MM.1S (cell line): ENCODE data around the gene PCDHA9.

Experiments
- DNase-seq: peaks from one replicate; pipeline ENCODE4 v3.0.0-alpha.2; 2015
- H2AFZ ChIP-seq: fragments of 300-600 bp; sonication (generic); 2 replicates; pipeline ENCODE4 v1.6.0; 2016; ENCODE audit warnings: antibody characterized with exemption, low read length
- H3F3A ChIP-seq: fragments of 300-600 bp; sonication (generic); 2 replicates; pipeline ENCODE4 v1.6.1; 2016; ENCODE audit warnings: mild to moderate bottlenecking, antibody characterized with exemption, low read length, moderate library complexity, mixed read lengths; ENCODE audit not compliant: insufficient read depth
- H3K27ac ChIP-seq: fragments of 300-600 bp; sonication (generic); 2 replicates; pipeline ENCODE4 v1.5.1; 2016; ENCODE audit warnings: mild to moderate bottlenecking, low read length
- H3K27me3 ChIP-seq: fragments of 300-600 bp; sonication (generic); replicated peaks from 2 replicates; pipeline ENCODE4 v1.6.0; 2016; ENCODE audit warnings: low read length; ENCODE audit not compliant: insufficient read depth
- H3K36me3 ChIP-seq: fragments of 300-600 bp; sonication (generic); replicated peaks from 2 replicates; pipeline ENCODE4 v1.6.1; 2016; ENCODE audit warnings: mild to moderate bottlenecking, low read length, mixed read lengths; ENCODE audit not compliant: insufficient read depth
- H3K4me1 ChIP-seq: fragments of 300-600 bp; sonication (generic); 2 replicates; pipeline ENCODE4 v1.6.1; 2016; ENCODE audit warnings: low read length, mixed read lengths
- H3K4me2 ChIP-seq: fragments of 300-600 bp; sonication (generic); 2 replicates; pipeline ENCODE4 v1.6.0; 2016; ENCODE audit warnings: low read depth, low read length
- H3K4me3 ChIP-seq: fragments of 300-600 bp; sonication (generic); 2 replicates; pipeline ENCODE4 v1.5.1; 2016; ENCODE audit warnings: low read length, mixed read lengths
- H3K79me2 ChIP-seq: fragments of 300-600 bp; sonication (generic); 2 replicates; pipeline ENCODE4 v1.6.1; 2016; ENCODE audit warnings: mixed run types, low read length, mixed read lengths
- H3K9ac ChIP-seq: fragments of 300-600 bp; sonication (generic); 2 replicates; pipeline ENCODE4 v1.6.1; 2016; ENCODE audit warnings: low read length, mixed read lengths
- H3K9me2 ChIP-seq: fragments of 300-600 bp; sonication (generic); replicated peaks from 2 replicates; pipeline ENCODE4 v1.6.1; 2016; ENCODE audit warnings: mild to moderate bottlenecking, low read length, mixed read lengths; ENCODE audit not compliant: insufficient read depth
- H3K9me3 ChIP-seq: fragments of 300-600 bp; sonication (generic); replicated peaks from 2 replicates; pipeline ENCODE4 v1.6.1; 2016; ENCODE audit warnings: mild to moderate bottlenecking, low read length, mixed read lengths; ENCODE audit not compliant: insufficient read depth
- H4K20me1 ChIP-seq: fragments of 300-600 bp; sonication (generic); 2 replicates; pipeline ENCODE4 v1.6.1; 2016; ENCODE audit warnings: mild to moderate bottlenecking, low read length, moderate library complexity, mixed read lengths; ENCODE audit not compliant: insufficient read depth
- CTCF ChIP-seq: fragments of 300-600 bp; sonication (generic); IDR thresholded peaks from 2 replicates; pipeline ENCODE4 v1.5.1; 2016; ENCODE audit warnings: antibody characterized with exemption, low read length, mixed read lengths
- EZH2 ChIP-seq: fragments of 300-600 bp; sonication (generic); optimal IDR thresholded peaks from 2 replicates; pipeline ENCODE3; 2017; ENCODE audit warnings: low read depth, mild to moderate bottlenecking, antibody characterized with exemption, low read length, mixed read lengths
- EZH2phosphoT487 ChIP-seq: fragments of 300-600 bp; sonication (generic); IDR thresholded peaks from 2 replicates; pipeline ENCODE4 v1.6.1; 2018; ENCODE audit warnings: antibody characterized with exemption, low read length

Gene PCDHA9

GRCh38 chr5:140868721-140869554 lies 20.8 kb downstream of the PCDHA9 start, which contains the start of gene PCDHA11:
Gene PCDHA11 (plus strand): TSS chr5:140868957. CDS start chr5:140869104, 147 bp downstream.
- H3F3A ChIP-seq, result no peaks in the 10 kb centered on the region
- H3K36me3 ChIP-seq, result no peaks in the 10 kb centered on the region
- TF ChIP-seq EZH2 (no peak), EZH2phosphoT487 (no peak), CTCF (peak; percentile 78)
- no peaks in the 10 kb centered on the region for H3K9me3 ChIP-seq
- no peak within 1 kb of the TSS for H3K9ac ChIP-seq
- H3K27me3 ChIP-seq, result no peaks in the 10 kb centered on the region
- DNase-seq, result peak; percentile 69
- peak within 1 kb of the TSS; percentile 75 for H2AFZ ChIP-seq
- peak within 1 kb of the TSS; percentile 67 for H3K4me2 ChIP-seq
- no peak within 1 kb of the TSS for H3K27ac ChIP-seq
- no peaks in the 10 kb centered on the region for H3K9me2 ChIP-seq
- no peaks in the 10 kb centered on the region for H3K4me1 ChIP-seq
- H4K20me1 ChIP-seq, result no peaks in the 10 kb centered on the region
- no peaks in the 10 kb centered on the region for H3K79me2 ChIP-seq
- peak within 1 kb of the TSS; percentile 50 for H3K4me3 ChIP-seq

GRCh38 chr5:140869555-140869886 lies 21.3 kb downstream of the PCDHA9 start:
- Histone ChIP-seq H4K20me1 (no peaks in the 10 kb centered on the region), H3K27ac (no peak overlapping the region), H3K4me1 (no peaks in the 10 kb centered on the region), H3K9me3 (no peaks in the 10 kb centered on the region), H3K27me3 (no peaks in the 10 kb centered on the region), H3K79me2 (no peaks in the 10 kb centered on the region), H3K36me3 (no peaks in the 10 kb centered on the region), H3K4me3 (peak overlapping the region; percentile 50), H3K4me2 (peak overlapping the region; percentile 67), H2AFZ (peak overlapping the region; percentile 75; the same call in 1 of the 2 replicates), H3K9me2 (no peaks in the 10 kb centered on the region), H3K9ac (no peak overlapping the region), H3F3A (no peaks in the 10 kb centered on the region)
- no peak for TF ChIP-seq EZH2phosphoT487
- TF ChIP-seq CTCF, result peak; percentile 47
- no peak for DNase-seq

GRCh38 chr5:140870221-140871201 lies 22.3 kb downstream of the PCDHA9 start:
- no peaks in the 10 kb centered on the region for H3K9me3 ChIP-seq
- no peaks in the 10 kb centered on the region for H3K79me2 ChIP-seq
- no peaks in the 10 kb centered on the region for H3K36me3 ChIP-seq
- no peaks in the 10 kb centered on the region for H4K20me1 ChIP-seq
- DNase-seq, result no peak
- no peaks in the 10 kb centered on the region for H3K27me3 ChIP-seq
- H2AFZ ChIP-seq, result no peak overlapping the region
- H3K9ac ChIP-seq, result no peak overlapping the region
- H3K4me3 ChIP-seq, result no peak overlapping the region
- H3K4me2 ChIP-seq, result no peak overlapping the region
- H3K27ac ChIP-seq, result no peak overlapping the region
- no peaks in the 10 kb centered on the region for H3K4me1 ChIP-seq
- H3K9me2 ChIP-seq, result no peaks in the 10 kb centered on the region
- TF ChIP-seq CTCF, result no peak
- TF ChIP-seq EZH2, result no peak
- no peak for TF ChIP-seq EZH2phosphoT487
- H3F3A ChIP-seq, result no peaks in the 10 kb centered on the region
